PC-3 (cell line): ENCODE results near the gene DCAF6.

ENCODE experiments used
- CTCF ChIP-seq: fragments of 300-600 bp; sonication (generic); conservative IDR thresholded peaks from 2 replicates; pipeline ENCODE4 v1.5.1; 2017; ENCODE audit warnings: antibody characterized with exemption, low read depth, mild to moderate bottlenecking, low read length
- EZH2 ChIP-seq: fragments of 300-600 bp; sonication (generic); IDR thresholded peaks from one replicate; pipeline ENCODE4 v1.6.1; 2017; ENCODE audit warnings: antibody characterized with exemption, mild to moderate bottlenecking, low read length; ENCODE audit not compliant: unreplicated experiment

DNA sequence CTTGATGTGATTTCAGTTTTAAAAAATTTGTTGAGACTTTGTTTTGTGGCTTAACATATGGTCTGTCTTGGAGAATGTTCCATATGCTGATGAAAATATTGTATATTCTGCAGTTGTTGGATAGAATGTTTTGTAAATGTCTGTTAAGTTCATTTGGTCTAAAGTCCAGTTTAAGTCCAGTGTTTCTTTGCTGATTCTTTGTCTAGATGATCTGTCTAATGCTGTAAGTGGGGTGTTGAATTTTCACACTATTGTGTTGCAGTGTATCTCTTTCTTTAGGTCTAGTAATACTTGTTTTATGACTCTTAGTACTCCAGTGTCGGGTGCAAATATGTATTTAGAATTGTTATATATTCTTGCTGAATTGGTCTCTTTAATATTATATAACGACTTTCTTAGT, 11.2 kb downstream of the DCAF6 start:
- no peak for TF ChIP-seq CTCF
- TF ChIP-seq EZH2, result no peak
